GM18519 (cell line): ENCODE results near the gene ADNP2.
A peak's percentile ranks its signal among the peaks of the same experiment; 100 is the strongest.
"Not testable (repeated sequence)": the region's sequence is repeated elsewhere in the genome, so short reads cannot be mapped to it uniquely, and the experiment has no call there.

Source experiments
- ATAC-seq: cut with Tn5 transposase; IDR thresholded peaks from one replicate; pipeline ENCODE4 v1.9.1; 2021; ENCODE audit warnings: mild to moderate bottlenecking, moderate library complexity; ENCODE audit not compliant: unreplicated experiment, low FRiP score

Gene ADNP2

GRCh38 chr18:80140455-80140985, 31.5 kb downstream of the ADNP2 start:
- ATAC-seq = no peak

GRCh38 chr18:80143881-80144280, 34.8 kb downstream of the ADNP2 start:
- no peak for ATAC-seq

DNA sequence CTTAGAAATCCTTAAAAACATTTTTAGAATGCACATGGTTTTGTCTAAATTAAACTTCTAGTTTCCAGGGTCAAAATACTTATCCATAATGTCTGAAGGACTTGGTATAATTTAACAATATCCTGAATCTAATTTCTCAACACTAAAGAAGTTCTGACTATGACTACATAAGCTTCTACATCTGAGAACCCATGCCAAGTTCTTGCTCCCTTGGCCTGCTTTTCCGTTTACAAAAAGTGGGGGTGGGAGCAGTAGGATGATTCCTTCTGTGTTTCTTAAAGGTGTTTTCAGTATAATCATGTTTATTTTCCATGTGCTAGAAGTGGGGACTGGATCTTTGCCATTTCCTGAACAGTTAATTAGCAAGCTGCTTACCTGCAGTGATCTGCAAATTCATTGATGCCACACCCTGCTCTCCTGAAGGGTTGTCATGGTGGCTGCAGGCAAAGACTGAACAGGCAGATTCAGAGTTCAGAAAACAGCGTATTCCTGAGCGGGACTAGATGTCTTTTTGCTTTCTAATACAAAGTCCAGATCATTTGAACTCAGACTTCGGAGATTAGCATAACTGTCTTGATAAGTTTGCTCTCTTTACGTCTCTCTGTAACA, 36.2 kb downstream of the ADNP2 start:
- no peak for ATAC-seq

DNA sequence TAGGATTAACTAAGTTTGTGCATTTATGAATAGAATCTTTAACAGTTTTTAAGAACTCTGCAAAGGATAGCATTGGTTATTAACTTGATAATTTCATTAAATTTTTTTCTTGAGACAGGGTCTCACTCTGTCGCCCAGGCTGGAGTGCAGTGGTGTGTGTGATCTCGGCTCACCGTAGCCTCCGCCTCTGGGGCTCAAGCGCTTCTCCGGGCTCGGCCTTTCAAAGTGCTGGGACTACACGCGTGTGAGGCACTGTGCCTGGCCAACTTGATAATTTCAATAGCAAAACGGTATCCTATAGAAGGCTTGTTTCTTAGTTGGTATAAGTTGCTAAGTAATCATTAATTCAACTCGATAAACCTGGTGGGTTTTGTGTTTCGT, 38.0 kb downstream of the ADNP2 start:
- ATAC-seq = peak; percentile 21

DNA sequence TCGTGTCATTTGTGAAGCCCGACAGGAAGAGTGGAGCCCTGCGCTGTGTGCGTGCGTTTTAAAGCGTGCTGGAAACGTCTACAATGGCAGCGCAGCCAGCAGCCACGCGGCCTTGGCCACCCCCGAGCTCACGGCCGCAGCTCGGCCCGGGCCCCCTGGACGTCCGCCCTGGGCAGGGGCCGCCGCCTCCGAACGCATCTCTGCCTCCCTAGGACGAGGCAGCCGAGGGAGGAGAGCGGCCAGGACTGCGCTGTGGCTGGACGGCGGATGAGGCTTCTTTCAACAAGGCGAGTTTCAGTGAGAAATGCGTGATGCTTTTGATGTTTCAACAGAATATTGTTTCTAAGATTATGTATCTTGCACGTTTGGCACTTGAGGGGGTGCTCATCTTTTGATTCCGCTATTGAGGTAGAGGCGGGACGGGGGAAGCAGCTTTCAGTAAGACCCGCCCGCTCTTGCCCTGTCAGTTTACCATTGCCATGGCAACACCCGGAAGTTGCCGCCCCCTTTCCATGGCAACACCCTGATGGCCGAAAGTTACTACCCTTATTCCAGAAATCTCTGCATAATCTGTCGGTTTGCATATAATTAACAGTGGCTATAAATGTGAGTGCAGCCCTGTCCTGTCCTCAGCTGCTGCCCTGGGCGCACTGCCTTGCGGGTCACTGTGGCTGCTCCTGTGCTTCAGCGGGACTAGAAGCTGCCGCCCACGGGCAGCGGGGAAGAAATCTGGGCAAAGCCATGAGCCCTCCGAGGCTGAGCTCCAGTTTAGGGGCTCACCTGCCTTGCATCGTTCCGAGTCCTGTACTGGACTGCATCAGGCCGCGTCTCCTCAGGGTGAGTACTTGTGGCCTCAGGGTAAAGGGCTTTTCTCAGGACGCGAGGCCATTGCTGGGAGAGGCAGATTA, 38.6 kb downstream of the ADNP2 start:
- ATAC-seq = peak; percentile 82

DNA sequence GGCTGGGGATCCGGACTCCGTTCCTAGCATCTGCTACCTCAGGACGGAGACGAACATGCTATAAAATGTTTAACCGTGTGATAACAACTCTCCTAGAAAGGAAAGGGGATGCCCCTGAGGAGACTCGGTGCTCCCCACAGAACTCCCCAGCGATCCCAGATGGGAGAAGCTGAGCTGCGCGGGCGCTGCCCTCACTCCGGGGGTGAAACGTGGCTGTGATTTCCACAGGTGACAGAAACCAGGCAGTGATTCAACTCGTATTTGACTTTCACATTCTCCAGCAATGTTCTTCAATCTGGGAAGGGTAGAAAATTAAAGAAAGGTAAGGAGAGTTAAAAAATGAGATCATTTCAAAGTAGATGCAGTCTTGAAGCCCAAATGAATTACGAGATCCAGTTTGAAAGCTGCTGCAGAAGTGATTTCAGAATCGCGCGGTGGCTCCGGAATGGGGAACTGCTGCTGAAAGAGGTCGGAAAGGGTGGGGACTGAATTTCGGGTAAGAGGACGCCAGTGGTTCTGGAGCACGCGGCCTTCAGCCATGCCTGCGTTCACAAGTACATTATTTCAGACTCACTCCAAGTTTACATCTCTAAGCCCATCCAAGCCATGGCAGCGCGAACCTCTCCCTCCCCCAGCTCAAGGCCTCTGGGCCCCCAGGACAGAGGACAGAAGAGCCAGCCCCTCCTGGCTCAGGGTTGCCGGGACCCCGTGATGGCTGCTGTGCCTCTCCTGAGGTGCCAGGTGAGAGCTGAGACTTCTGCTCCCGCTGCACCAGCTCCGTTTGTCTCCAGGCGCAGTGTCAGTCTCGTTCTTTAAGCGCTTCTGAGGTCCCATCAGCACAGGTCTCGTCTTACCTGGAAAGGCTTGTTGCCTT, 39.5 kb downstream of the ADNP2 start:
- no peak for ATAC-seq

DNA sequence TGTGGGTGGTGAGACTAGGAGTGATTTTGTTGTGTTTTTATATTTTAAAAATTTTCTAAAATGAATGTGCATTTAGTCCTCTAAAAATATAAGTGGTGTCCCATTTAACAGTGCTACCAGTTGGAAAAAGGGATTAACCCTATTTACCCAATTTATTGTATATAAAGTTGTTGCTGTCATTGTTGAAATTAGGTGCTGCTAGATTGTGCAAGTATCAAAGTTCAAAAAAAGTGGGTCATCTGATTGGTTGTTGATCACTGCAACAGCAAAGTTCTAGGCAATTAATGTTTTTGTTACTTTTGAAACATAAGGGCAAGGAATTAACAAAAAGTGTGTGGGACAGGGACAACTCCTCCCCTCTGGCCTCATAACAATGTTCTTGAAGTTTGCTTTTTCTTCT, 40.6 kb downstream of the ADNP2 start:
- no peak for ATAC-seq

- ATAC-seq = no peak
These were observed 45.2 kb downstream of the ADNP2 start for GRCh38 chr18:80154293-80154692.

GRCh38 chr18:80157708-80158343, 48.8 kb downstream of the ADNP2 start:
- ATAC-seq = no peak

DNA sequence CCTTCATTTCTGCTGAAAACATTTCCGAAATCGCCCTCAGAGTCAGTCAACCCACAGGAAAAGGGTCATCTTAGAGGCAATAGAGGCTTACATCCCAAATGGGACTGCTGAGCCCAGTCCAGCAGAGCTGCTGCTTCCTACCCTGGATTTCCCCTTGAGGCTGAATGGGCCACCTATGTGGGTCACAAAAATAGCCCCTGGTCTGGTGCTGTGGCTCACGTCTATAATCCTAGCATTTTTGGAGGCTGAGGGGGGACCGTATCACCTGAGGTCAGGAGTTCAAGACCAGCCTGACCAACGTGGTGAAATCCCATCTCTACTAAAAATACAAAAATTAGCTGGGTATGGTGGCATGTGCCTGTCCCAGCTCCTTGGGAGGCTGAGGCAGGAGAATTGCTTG, 49.3 kb downstream of the ADNP2 start:
- no peak for ATAC-seq

- ATAC-seq = no peak
These were observed 50.9 kb downstream of the ADNP2 start for GRCh38 chr18:80159713-80160636.

- no peak for ATAC-seq
These were observed 52.8 kb downstream of the ADNP2 start for GRCh38 chr18:80161781-80162417.

DNA sequence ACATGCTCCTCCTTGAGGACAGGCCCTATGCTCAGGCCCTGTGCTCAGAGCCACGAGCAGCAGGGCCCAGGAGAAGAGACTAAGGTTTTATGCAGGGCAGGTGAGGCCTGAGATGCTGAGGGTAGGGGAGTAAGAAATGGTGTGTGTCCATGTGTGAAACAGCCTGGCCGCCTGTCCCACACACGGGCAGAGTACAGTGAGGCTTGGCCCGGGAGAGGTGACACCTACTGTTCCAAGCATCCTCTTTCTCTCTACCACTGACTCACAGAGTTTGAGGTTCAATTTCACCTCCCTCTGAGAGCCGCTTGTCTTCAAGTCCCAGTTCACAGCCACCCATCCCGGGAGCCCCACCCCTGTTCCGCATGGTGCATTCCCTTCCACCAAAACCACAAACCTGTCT, 54.1 kb downstream of the ADNP2 start:
- no peak for ATAC-seq

DNA sequence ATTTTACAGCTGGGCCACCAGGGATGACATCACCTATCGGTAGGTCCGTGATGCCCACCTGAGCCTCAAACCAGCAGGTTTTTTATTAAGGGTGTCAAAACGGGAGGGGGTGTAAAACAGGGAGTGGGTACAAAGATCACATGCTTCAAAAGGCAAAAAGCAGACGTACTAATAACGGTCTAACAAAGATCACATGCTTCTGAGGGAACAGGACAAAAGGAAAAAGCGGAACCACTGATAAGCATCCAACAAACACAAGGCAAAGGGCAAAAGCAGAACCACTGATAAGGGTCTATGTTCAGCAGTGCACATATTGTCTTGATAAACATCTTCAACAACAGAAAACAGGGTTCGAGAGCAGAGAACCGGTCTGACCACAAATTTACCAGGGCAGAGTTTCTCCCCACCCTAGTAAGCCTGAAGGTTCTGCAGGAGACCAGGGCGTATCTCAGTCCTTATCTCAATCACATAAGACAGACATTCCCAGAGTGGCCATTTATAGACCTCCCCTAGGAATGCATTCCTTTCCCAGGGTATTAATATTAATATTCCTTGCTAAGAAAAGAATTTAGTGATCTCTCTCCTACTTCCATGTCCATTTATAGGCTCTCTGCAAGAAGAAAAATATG, 55.8 kb downstream of the ADNP2 start:
- ATAC-seq = not testable (repeated sequence)

DNA sequence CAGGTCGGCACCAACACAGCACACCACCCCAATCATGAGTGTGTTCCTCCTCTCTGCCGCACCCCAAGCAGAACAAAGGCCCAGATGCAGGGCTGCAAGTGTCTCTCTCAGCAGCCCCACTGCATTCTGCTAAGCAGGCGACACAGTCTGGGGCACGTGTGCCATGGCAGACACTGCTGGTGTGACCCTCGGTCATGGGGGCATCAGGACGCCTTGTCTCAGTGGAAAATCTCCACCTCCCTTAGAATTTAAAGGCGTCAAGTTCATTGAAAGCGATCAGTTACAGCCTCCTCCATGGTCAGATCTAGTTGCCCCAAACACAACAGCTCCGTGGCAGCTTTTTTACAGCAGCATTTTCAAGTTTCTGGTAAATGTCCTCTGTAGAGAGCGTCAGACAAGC, 57.2 kb downstream of the ADNP2 start:
- no peak for ATAC-seq

GRCh38 chr18:80166725-80167124, 57.7 kb downstream of the ADNP2 start:
- no peak for ATAC-seq

DNA sequence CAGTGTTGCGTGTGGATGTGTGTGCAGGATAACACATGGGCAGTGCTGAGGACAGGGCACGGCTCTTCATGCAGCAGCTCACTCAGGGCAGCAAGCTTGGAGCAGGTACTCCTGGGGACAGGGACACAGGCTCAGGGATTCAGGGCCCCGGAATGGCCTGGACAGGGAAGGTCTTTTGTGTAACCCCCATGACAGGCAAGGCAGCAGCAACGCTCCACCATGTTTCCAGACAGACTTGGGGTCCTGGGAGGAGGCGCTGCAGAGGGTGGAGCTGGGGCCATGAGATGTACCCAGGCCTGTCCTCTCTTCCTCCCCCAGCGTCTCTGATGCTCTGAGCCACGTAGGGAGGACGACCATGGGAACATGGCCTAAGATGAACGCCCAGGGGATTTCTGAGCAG, 58.3 kb downstream of the ADNP2 start:
- no peak for ATAC-seq

DNA sequence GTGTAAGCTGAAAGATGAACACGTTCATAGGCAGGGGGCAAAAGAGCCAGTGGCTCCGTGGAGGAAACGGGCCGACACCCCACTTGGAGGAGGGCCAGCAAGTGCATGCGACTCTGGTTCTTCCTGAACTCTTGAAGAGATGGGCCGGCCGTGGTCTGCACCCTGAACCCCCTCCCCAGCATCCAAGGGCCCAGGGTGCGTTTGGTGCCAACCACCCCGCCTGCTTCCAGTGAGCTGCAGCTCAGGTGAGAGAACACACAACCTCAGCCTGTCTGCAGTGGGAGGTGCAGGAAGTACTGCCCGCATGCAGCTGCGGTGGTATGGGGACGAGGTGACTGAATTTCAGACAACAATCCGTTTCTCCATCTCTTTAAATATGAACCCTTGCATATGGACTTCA, 58.9 kb downstream of the ADNP2 start:
- ATAC-seq = no peak
